HCT116 (cell line): ENCODE measurements around the gene CIRBP. TPM values are rescaled to one million over a fixed set of nuclear protein-coding genes. Genes with fewer than 3 reads are reported as not detected.
A peak's percentile ranks its signal among the peaks of the same experiment; 100 is the strongest.

Source experiments
- ATAC-seq: fragments of 200-7000 bp; cut with Tn5 transposase; 2 replicates; pipeline ENCODE4 v1.9.1; 2020; ENCODE audit warnings: mild to moderate bottlenecking, moderate library complexity
- BruUV-seq: library from RNA; stranded (reverse); fragments of 400-500 nt; replicated peaks from 2 replicates; lab custom pipeline; 2021; lab: Mats Ljungman, UMichigan
- CTCF ChIA-PET: fragments of 300-600 bp; sonication (Branson Sonifier 250); formaldehyde crosslinking; loops from one replicate; lab custom pipeline; 2021; ENCODE audit warnings: antibody characterized with exemption; lab: Charles Lee
- POLR2A ChIA-PET: fragments of 300-600, 350-600 bp; sonication (Branson Sonifier 250); formaldehyde crosslinking; loops from one replicate; lab custom pipeline; 2021; ENCODE audit warnings: antibody characterized with exemption; lab: Charles Lee
- RAD21 ChIA-PET, 2 experiments: fragments of 300-600 bp; sonication (Branson Sonifier 250); formaldehyde crosslinking; loops; one replicate each; lab custom pipeline; 2023; ENCODE audit warnings: low total read pairs in 2 of 2; ENCODE audit not compliant: uncharacterized antibody in 2 of 2, unreplicated experiment in 2 of 2, low non-redundant PET in 1 of 2; lab: Charles Lee
- DNase-seq: peaks from one replicate; pipeline ENCODE4 v3.0.0-alpha.2; 2010; ENCODE audit warnings: low read depth, low spot score
- H2AFZ ChIP-seq: fragments of 200-600 bp; shearing (Covaris generic), sonication (generic); 2 replicates; pipeline ENCODE4 v1.6.1; 2017; ENCODE audit warnings: low read depth, mixed run types, mixed read lengths, antibody characterized with exemption, low read length; ENCODE audit not compliant: poor library complexity, severe bottlenecking
- H3K27ac ChIP-seq: 2 replicates; pipeline ENCODE4 v1.5.1; 2012; ENCODE audit warnings: low read depth, low read length
- H3K27me3 ChIP-seq: fragments of 200-600 bp; sonication (generic); 2 replicates; pipeline ENCODE4 v1.6.1; 2016; ENCODE audit warnings: mixed run types, low read length, mixed read lengths; ENCODE audit not compliant: insufficient read depth
- H3K36me3 ChIP-seq, 2 experiments: fragments of 200-500 bp in 1 of 2; fragments of 200-600 bp in 1 of 2; sonication (Bioruptor generic) in 1 of 2; sonication (generic) in 1 of 2; 2 replicates each; pipeline versions ENCODE4 v1.5.1 to v1.6.1; 2014 to 2016; ENCODE audit warnings: low read length in 2 of 2, inconsistent platforms in 1 of 2, mixed read lengths in 1 of 2, mixed run types in 1 of 2; ENCODE audit not compliant: insufficient read depth in 2 of 2, control insufficient read depth in 1 of 2
- H3K4me1 ChIP-seq, 2 experiments: fragments of 200-600 bp in 1 of 2; sonication (generic) in 1 of 2; 2 replicates each; pipeline versions ENCODE4 v1.5.1 to v1.6.1; 2012 to 2017; ENCODE audit warnings: low read length in 2 of 2, inconsistent platforms in 1 of 2, mild to moderate bottlenecking in 1 of 2, mixed read lengths in 1 of 2, mixed run types in 1 of 2, moderate library complexity in 1 of 2; ENCODE audit not compliant: insufficient read depth in 2 of 2, control insufficient read depth in 1 of 2
- H3K4me2 ChIP-seq: fragments of 200-600 bp; sonication (generic); 2 replicates; pipeline ENCODE4 v1.6.1; 2017; ENCODE audit warnings: mixed run types, low read length, mixed read lengths
- H3K4me3 ChIP-seq, 2 experiments: fragments of 200-600 bp in 1 of 2; sonication (generic) in 1 of 2; replicated peaks in 1 of 2; 2 replicates each; pipeline ENCODE4 v1.5.1; 2011 to 2016; ENCODE audit warnings: low read length in 2 of 2, control low read depth in 1 of 2, low read depth in 1 of 2, mild to moderate bottlenecking in 1 of 2, mixed read lengths in 1 of 2, mixed run types in 1 of 2
- H3K79me2 ChIP-seq: fragments of 200-600 bp; sonication (generic); 2 replicates; pipeline ENCODE4 v1.6.1; 2017; ENCODE audit warnings: mild to moderate bottlenecking, mixed run types, low read length, moderate library complexity, mixed read lengths; ENCODE audit not compliant: insufficient read depth
- H3K9ac ChIP-seq: fragments of 200-600 bp; sonication (generic); 2 replicates; pipeline ENCODE4 v1.6.1; 2016; ENCODE audit warnings: low read length, mixed read lengths
- H3K9me2 ChIP-seq: fragments of 200-600 bp; sonication (generic), shearing (Covaris generic); 2 replicates; pipeline ENCODE4 v1.6.1; 2017; ENCODE audit warnings: mixed run types, mild to moderate bottlenecking, moderate library complexity; ENCODE audit not compliant: insufficient read depth
- H3K9me3 ChIP-seq, 2 experiments: fragments of 200-500 bp in 1 of 2; fragments of 200-600 bp in 1 of 2; sonication (Bioruptor generic) in 1 of 2; sonication (generic) in 1 of 2; 2 replicates each; pipeline ENCODE4 v1.6.1; 2014 to 2017; ENCODE audit warnings: low read length in 2 of 2, mixed read lengths in 2 of 2, inconsistent platforms in 1 of 2, low read depth in 1 of 2, mild to moderate bottlenecking in 1 of 2, mixed run types in 1 of 2, moderate library complexity in 1 of 2; ENCODE audit not compliant: control insufficient read depth in 1 of 2, insufficient read depth in 1 of 2
- H4K20me1 ChIP-seq: fragments of 200-600 bp; sonication (generic), shearing (Covaris generic); 2 replicates; pipeline ENCODE4 v1.6.1; 2017; ENCODE audit warnings: mixed run types, mild to moderate bottlenecking, moderate library complexity; ENCODE audit not compliant: insufficient read depth
- CEBPB ChIP-seq: IDR thresholded peaks from 2 replicates; pipeline ENCODE4 v1.6.1; 2012; ENCODE audit warnings: low read depth
- EZH2 ChIP-seq: fragments of 200-600 bp; sonication (generic); IDR thresholded peaks from 2 replicates; pipeline ENCODE4 v1.6.1; 2017; ENCODE audit warnings: antibody characterized with exemption, mixed run types
- EZH2phosphoT487 ChIP-seq: fragments of 200-600 bp; IDR thresholded peaks from 2 replicates; pipeline ENCODE4 v1.6.1; 2018; ENCODE audit warnings: antibody characterized with exemption, borderline replicate concordance
- FOSL1 ChIP-seq: IDR thresholded peaks from 2 replicates; pipeline ENCODE4 v1.6.1; 2012; ENCODE audit warnings: low read depth
- MAX ChIP-seq: IDR thresholded peaks from 2 replicates; pipeline ENCODE4 v1.6.1; 2012
- SP1 ChIP-seq: IDR thresholded peaks from 2 replicates; pipeline ENCODE4 v1.6.1; 2012; ENCODE audit warnings: low read depth
- SRF ChIP-seq: IDR thresholded peaks from 2 replicates; pipeline ENCODE4 v1.6.1; 2012; ENCODE audit warnings: low read depth
- intact Hi-C: fragments of 100-400 bp; cut with micrococcal nuclease; formaldehyde crosslinking; loops from 2 replicates; pipeline ENCODE4 v1.10.0; 2022
- total RNA-seq: library from RNA; stranded (reverse); gene quantifications from one replicate; pipeline ENCODE4 v1.2.1, GENCODE V29; 2021; ENCODE audit not compliant: unreplicated experiment
- TF ChIP-seq, protein P1 (sequence below), 3 experiments: fragments of 200-600 bp in 1 of 3; sonication (generic) in 1 of 3; IDR thresholded peaks in 2 of 3; conservative IDR thresholded peaks in 1 of 3; 2 replicates each; pipeline ENCODE4 v1.5.1; 2012 to 2017; ENCODE audit warnings: low read depth in 2 of 3, low read length in 2 of 3, antibody characterized with exemption in 1 of 3, borderline replicate concordance in 1 of 3, control low read depth in 1 of 3, mild to moderate bottlenecking in 1 of 3, mixed read lengths in 1 of 3, mixed run types in 1 of 3, moderate library complexity in 1 of 3; ENCODE audit not compliant: insufficient read depth in 1 of 3

Gene CIRBP
- total RNA-seq, 1 experiment from 2014 or later = 276 TPM

DNA sequence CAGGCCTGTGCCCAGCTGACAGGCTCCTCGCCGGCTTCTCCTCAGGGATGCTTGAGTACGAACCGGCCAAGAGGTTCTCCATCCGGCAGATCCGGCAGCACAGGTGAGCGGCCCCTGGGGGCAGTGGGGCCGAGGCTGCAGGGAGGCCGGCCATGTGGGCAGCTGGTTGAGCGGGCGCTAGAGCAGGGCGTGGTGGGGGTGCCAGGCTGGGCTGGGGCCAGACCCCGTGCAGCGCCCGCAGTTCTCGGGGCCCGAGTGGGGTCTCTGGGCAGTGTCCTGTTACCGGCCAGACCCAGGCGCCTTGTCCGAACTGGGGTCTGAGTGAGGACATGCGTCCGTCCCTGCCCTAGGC is 47.3 kb upstream of the CIRBP start:
- peaks cover 34% of the 10 kb centered on the region for H3K79me2 ChIP-seq
- peaks cover under 1 to 23% of the 10 kb centered on the region in 2 experiments; a peak in 3 of 4 replicates for H3K4me1 ChIP-seq
- no peak for ATAC-seq
- H3K27me3 ChIP-seq = no peaks in the 10 kb centered on the region
- H3K9me3 ChIP-seq = no peaks in the 10 kb centered on the region
- BruUV-seq = no TSS peak
- no peaks in the 10 kb centered on the region for H4K20me1 ChIP-seq
- no peak for TF ChIP-seq MAX
- TF ChIP-seq SP1 = no peak
- TF ChIP-seq FOSL1 = no peak
- no peak for TF ChIP-seq CEBPB
- no peak for TF ChIP-seq SRF
- no peak for TF ChIP-seq EZH2phosphoT487
- TF ChIP-seq EZH2 = no peak
- H3K9me2 ChIP-seq = no peaks in the 10 kb centered on the region
- H3K4me2 ChIP-seq = no peak overlapping the region
- no peak overlapping the region for H3K4me3 ChIP-seq
- intact Hi-C loops = no loop called here
- H3K9ac ChIP-seq = no peak overlapping the region
- ChIA-PET CTCF (interaction anchor here (2.4 kb wide), 1 partner anchor 109 kb away, joined by 8 read pairs; no protein-coding TSS in a partner anchor), POLR2A (no interaction called here), RAD21 (no interaction called here)
- peaks cover 2 to 6% of the 10 kb centered on the region in 2 experiments; a peak in 2 of 4 replicates for H3K36me3 ChIP-seq
- no peak for DNase-seq
- no peak overlapping the region; the same call in 1 of the 2 replicates for H3K27ac ChIP-seq
- H2AFZ ChIP-seq = no peak overlapping the region

- H2AFZ ChIP-seq = no peak overlapping the region
- H3K4me2 ChIP-seq = no peak overlapping the region
- peak overlapping the region; percentile 30; the same call in 1 of the 2 replicates for H3K27ac ChIP-seq
- POLR2A ChIA-PET = no interaction called here
- H3K79me2 ChIP-seq = peaks cover 28% of the 10 kb centered on the region
- H3K27me3 ChIP-seq = no peaks in the 10 kb centered on the region
- peak; percentile 25; the same call in 1 of the 2 replicates for ATAC-seq
- H4K20me1 ChIP-seq = no peaks in the 10 kb centered on the region
- no peak overlapping the region for H3K4me3 ChIP-seq
- H3K4me1 ChIP-seq = peaks cover 6 to 23% of the 10 kb centered on the region in 2 experiments
- H3K9me3 ChIP-seq = no peaks in the 10 kb centered on the region
- TF ChIP-seq, protein P1, sequence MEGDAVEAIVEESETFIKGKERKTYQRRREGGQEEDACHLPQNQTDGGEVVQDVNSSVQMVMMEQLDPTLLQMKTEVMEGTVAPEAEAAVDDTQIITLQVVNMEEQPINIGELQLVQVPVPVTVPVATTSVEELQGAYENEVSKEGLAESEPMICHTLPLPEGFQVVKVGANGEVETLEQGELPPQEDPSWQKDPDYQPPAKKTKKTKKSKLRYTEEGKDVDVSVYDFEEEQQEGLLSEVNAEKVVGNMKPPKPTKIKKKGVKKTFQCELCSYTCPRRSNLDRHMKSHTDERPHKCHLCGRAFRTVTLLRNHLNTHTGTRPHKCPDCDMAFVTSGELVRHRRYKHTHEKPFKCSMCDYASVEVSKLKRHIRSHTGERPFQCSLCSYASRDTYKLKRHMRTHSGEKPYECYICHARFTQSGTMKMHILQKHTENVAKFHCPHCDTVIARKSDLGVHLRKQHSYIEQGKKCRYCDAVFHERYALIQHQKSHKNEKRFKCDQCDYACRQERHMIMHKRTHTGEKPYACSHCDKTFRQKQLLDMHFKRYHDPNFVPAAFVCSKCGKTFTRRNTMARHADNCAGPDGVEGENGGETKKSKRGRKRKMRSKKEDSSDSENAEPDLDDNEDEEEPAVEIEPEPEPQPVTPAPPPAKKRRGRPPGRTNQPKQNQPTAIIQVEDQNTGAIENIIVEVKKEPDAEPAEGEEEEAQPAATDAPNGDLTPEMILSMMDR (IDR thresholded peaks at IDR 0.05 in 2 of 3, conservative IDR thresholded peaks at IDR 0.05 in 1 of 3; ENCODE audit: borderline replicate concordance in 1 of 3, insufficient read depth in 1 of 3, low read depth in 2 of 3, low read length in 2 of 3) = peak in 1 of 3 experiments; percentile 36; a peak in 3 of 6 replicates
- no peak for TF ChIP-seq CEBPB
- intact Hi-C loops = no loop called here
- CTCF ChIA-PET = interaction anchor here (0.6 to 2.4 kb wide), 2 partner anchors 37 to 110 kb away, joined by 3 to 8 read pairs; no protein-coding TSS in a partner anchor
- BruUV-seq = no TSS peak
- RAD21 ChIA-PET = no interaction called here
- H3K9me2 ChIP-seq = no peaks in the 10 kb centered on the region
- H3K9ac ChIP-seq = no peak overlapping the region
- DNase-seq = no peak
- H3K36me3 ChIP-seq = peaks cover 2 to 6% of the 10 kb centered on the region in 2 experiments; a peak in 2 of 4 replicates
These were observed 46.7 kb upstream of the CIRBP start for GRCh38 chr19:1222394-1222793.
